ENCODE data around the gene SPN.
A peak's percentile ranks its signal among the peaks of the same experiment; 100 is the strongest.
"Not testable (repeated sequence)": the region's sequence is repeated elsewhere in the genome, so short reads cannot be mapped to it uniquely, and the experiment has no call there.

SPN gene

GRCh38 chr16:29707160-29707559, 44.1 kb downstream of the SPN start (continued):
- TF ChIP-seq ZNF140 (tag by site-specific recombination; IDR thresholded peaks at IDR 0.05) (0 out of 2 replicates have a peak, but pooled peaks have one; percentile 21), ZNF202 (tag by site-specific recombination; IDR thresholded peaks at IDR 0.05; ENCODE audit: borderline replicate concordance) (0 out of 2 replicates have a peak, but pooled peaks have one; percentile 57), ZNF623 (tag by site-specific recombination; IDR thresholded peaks at IDR 0.05) (peak; percentile 58)

- Histone ChIP-seq H3K36me3 (ENCODE audit: control insufficient read depth in 2 of 2, insufficient read depth in 1 of 2, low read length in 2 of 2) (no peaks in the 10 kb centered on the region), H3K4me1 (ENCODE audit: control insufficient read depth, insufficient read depth, low read length) (no peaks in the 10 kb centered on the region), H3K4me3 (ENCODE audit: low read depth, low read length) (no peak overlapping the region), H3K9me3 (ENCODE audit: control insufficient read depth, insufficient read depth, low read depth, low read length) (no peaks in the 10 kb centered on the region), H3K27ac (ENCODE audit: extremely low read depth, low read depth, low read length) (no peak overlapping the region)
- CTCF ChIA-PET = interaction anchor here (0.7 to 1.1 kb wide), 2 partner anchors 10 to 76 kb away, joined by 5 to 6 read pairs; no protein-coding TSS in a partner anchor
- POLR2A ChIA-PET = no interaction called here
- no peak for TF ChIP-seq ZBTB1 (tag by site-specific recombination; IDR thresholded peaks at IDR 0.05)
- TF ChIP-seq FEZF1 (tag by site-specific recombination; IDR thresholded peaks at IDR 0.05) = no peak
- TF ChIP-seq ZNF121 (tag by site-specific recombination; IDR thresholded peaks at IDR 0.05) = no peak
- no peak for TF ChIP-seq ZNF580 (tag by site-specific recombination; IDR thresholded peaks at IDR 0.05)
- no peak for TF ChIP-seq ZNF133 (tag by site-specific recombination; IDR thresholded peaks at IDR 0.05)
- no peak for TF ChIP-seq SCRT2 (tag by site-specific recombination; IDR thresholded peaks at IDR 0.05)
- TF ChIP-seq ZNF704 (tag by site-specific recombination; IDR thresholded peaks at IDR 0.05) = no peak
- no peak for TF ChIP-seq ZNF548 (tag by site-specific recombination; IDR thresholded peaks at IDR 0.05)
- TF ChIP-seq ZSCAN30 (tag by site-specific recombination; IDR thresholded peaks at IDR 0.05) = no peak
- no peak for TF ChIP-seq ZBTB7A (tag by site-specific recombination; IDR thresholded peaks at IDR 0.05; ENCODE audit: low read depth)
- no peak for TF ChIP-seq ZNF23 (tag by site-specific recombination; IDR thresholded peaks at IDR 0.05; ENCODE audit: borderline replicate concordance)
- TF ChIP-seq ZNF626 (tag by site-specific recombination; IDR thresholded peaks at IDR 0.05) = no peak
- no peak for TF ChIP-seq ZNF223 (tag by site-specific recombination; IDR thresholded peaks at IDR 0.05)
- TF ChIP-seq ZFHX2 (tag by site-specific recombination; conservative IDR thresholded peaks at IDR 0.05) = no peak
- no peak for TF ChIP-seq OVOL3 (tag by site-specific recombination; IDR thresholded peaks at IDR 0.05)
- TF ChIP-seq PATZ1 (tag by site-specific recombination; IDR thresholded peaks at IDR 0.05) = no peak
- TF ChIP-seq ZNF558 (tag by site-specific recombination; IDR thresholded peaks at IDR 0.05) = no peak
These were observed 46.0 kb downstream of the SPN start for GRCh38 chr16:29708917-29709600.

DNA sequence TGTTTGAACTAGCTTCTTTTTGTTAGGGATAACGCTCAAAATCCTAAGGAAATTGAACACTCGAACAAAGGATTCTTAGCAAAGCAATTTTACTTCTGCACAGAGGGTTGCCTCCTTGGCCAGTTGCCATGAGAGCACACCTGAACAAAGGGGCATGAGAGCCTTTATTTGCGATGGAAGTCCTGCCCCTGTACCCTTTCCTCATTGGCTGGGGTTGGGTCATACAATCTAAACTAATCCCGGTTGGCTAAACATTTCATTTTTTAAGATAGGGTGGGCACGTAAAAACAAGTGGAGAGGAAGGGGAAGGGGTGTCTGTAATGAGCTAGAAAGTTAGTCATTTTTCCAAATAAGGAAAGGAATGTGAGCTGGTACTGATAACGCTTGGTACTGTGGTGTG, 46.6 kb downstream of the SPN start:
- POLR2A ChIA-PET; H3K9me3 ChIP-seq (ENCODE audit: control insufficient read depth, insufficient read depth, low read depth, low read length); H3K4me3 ChIP-seq (ENCODE audit: low read depth, low read length); H3K36me3 ChIP-seq (ENCODE audit: control insufficient read depth in 2 of 2, insufficient read depth in 1 of 2, low read length in 2 of 2); H3K27ac ChIP-seq (ENCODE audit: extremely low read depth, low read depth, low read length); H3K4me1 ChIP-seq (ENCODE audit: control insufficient read depth, insufficient read depth, low read length): not testable (repeated sequence)
- CTCF ChIA-PET = interaction anchor here (0.7 to 1.1 kb wide), 2 partner anchors 11 to 76 kb away, joined by 5 to 6 read pairs; no protein-coding TSS in a partner anchor
